ENCODE results near the gene CYP4A11. TPM values are rescaled to one million over a fixed set of nuclear protein-coding genes. Genes with fewer than 3 reads are reported as not detected.
"Not testable (repeated sequence)": the region's sequence is repeated elsewhere in the genome, so short reads cannot be mapped to it uniquely, and the experiment has no call there.

Gene CYP4A11
- total RNA-seq, 1 donor from 2014 or later, result not detected

- H3K36me3 Mint-ChIP-seq, result no peaks in the 10 kb centered on the region
Measured at GRCh38 chr1:46961066-46961758, 19.9 kb upstream of the CYP4A11 start.

DNA sequence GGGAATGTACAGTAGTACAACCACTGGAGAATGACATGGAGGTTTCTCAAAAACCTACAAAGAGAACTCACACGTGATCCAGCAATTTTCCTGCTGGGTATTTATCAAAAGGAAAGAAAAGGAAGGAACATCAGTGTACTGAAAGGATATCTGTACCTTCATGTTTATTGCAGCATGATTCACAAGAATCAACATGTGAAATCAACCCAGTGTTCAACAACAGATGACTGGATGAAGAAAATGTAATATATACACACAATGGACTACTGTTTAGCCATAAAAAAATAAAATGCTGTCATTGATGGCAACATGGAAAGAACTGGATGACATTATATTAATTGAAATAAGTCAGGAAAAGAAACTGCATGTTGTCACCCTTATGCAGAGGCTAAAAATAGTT is 19.0 kb upstream of the CYP4A11 start:
- H3K27ac Mint-ChIP-seq, result no peak overlapping the region
- peaks cover 20% of the 10 kb centered on the region for H3K9me3 Mint-ChIP-seq
- H3K27me3 Mint-ChIP-seq (ENCODE audit: low read depth), result peaks cover 22% of the 10 kb centered on the region
- TF ChIP-seq CTCF (IDR thresholded peaks at IDR 0.05; ENCODE audit: unreplicated experiment), result no peak
- H3K4me1 Mint-ChIP-seq, result no peaks in the 10 kb centered on the region
- no peaks in the 10 kb centered on the region for H3K36me3 Mint-ChIP-seq
- no peak overlapping the region for H3K4me3 Mint-ChIP-seq
- DNase-seq (ENCODE audit: low spot score in 2 of 2, unreplicated experiment in 2 of 2), result no peak

More at GRCh38 chr1:46961066-46961758, 19.9 kb upstream of the CYP4A11 start:
- no peak for DNase-seq (ENCODE audit: low spot score in 2 of 2, unreplicated experiment in 2 of 2)
- H3K4me1 Mint-ChIP-seq, result no peaks in the 10 kb centered on the region
- no peak overlapping the region for H3K4me3 Mint-ChIP-seq
- H3K9me3 Mint-ChIP-seq, result peaks cover 20% of the 10 kb centered on the region
- no peak for TF ChIP-seq CTCF (IDR thresholded peaks at IDR 0.05; ENCODE audit: unreplicated experiment)
- H3K27ac Mint-ChIP-seq, result no peak overlapping the region
- peaks cover 25% of the 10 kb centered on the region for H3K27me3 Mint-ChIP-seq (ENCODE audit: low read depth)

- peaks cover 10% of the 10 kb centered on the region for H3K9me3 Mint-ChIP-seq
- not testable (repeated sequence) for DNase-seq (ENCODE audit: low spot score in 2 of 2, unreplicated experiment in 2 of 2); H3K4me1 Mint-ChIP-seq; H3K36me3 Mint-ChIP-seq; H3K4me3 Mint-ChIP-seq; H3K27ac Mint-ChIP-seq
- H3K27me3 Mint-ChIP-seq (ENCODE audit: low read depth), result peaks cover 33% of the 10 kb centered on the region
Measured at GRCh38 chr1:46955116-46955515, 13.8 kb upstream of the CYP4A11 start.

DNA sequence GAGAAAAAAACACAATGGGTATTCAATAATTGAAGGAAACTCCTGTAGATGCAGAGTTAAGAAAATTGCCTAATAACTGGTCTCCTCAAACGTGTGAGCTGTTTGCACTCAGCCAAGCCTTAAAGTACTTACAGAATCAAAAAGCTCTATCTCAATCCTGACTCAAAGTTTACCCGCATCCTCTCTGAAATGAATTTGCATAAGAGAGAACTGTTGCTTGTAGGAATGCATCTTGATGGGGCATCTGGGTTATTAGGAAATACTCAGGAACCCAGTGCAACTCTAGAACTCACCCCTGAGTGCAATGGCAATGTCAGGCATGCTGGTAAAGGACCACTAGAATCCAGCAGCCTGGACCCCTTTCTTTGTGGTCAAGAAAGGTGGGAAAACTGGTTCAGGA is 12.6 kb upstream of the CYP4A11 start:
- H3K9me3 Mint-ChIP-seq, result peaks cover 10% of the 10 kb centered on the region
- not testable (repeated sequence) for H3K36me3 Mint-ChIP-seq; DNase-seq (ENCODE audit: low spot score in 2 of 2, unreplicated experiment in 2 of 2); H3K27ac Mint-ChIP-seq; H3K4me1 Mint-ChIP-seq; H3K4me3 Mint-ChIP-seq
- H3K27me3 Mint-ChIP-seq (ENCODE audit: low read depth), result peaks cover 27% of the 10 kb centered on the region

DNA sequence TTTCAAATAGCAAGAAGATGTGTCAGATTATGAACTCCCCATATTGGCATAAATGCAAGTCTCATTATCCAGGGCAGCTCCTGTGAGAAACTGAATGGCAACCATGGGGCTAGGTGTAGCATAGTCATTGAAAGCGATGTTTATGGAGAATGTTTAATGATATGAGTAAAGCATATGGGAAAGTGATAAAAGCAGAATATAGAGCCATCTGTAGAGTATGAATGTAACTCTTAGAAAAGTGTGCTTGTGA is 8.1 kb upstream of the CYP4A11 start:
- H3K4me3 Mint-ChIP-seq; H3K27ac Mint-ChIP-seq; H3K9me3 Mint-ChIP-seq; H3K36me3 Mint-ChIP-seq; DNase-seq (ENCODE audit: low spot score in 2 of 2, unreplicated experiment in 2 of 2); H3K4me1 Mint-ChIP-seq: not testable (repeated sequence)
- peaks cover 33% of the 10 kb centered on the region for H3K27me3 Mint-ChIP-seq (ENCODE audit: low read depth)

DNA sequence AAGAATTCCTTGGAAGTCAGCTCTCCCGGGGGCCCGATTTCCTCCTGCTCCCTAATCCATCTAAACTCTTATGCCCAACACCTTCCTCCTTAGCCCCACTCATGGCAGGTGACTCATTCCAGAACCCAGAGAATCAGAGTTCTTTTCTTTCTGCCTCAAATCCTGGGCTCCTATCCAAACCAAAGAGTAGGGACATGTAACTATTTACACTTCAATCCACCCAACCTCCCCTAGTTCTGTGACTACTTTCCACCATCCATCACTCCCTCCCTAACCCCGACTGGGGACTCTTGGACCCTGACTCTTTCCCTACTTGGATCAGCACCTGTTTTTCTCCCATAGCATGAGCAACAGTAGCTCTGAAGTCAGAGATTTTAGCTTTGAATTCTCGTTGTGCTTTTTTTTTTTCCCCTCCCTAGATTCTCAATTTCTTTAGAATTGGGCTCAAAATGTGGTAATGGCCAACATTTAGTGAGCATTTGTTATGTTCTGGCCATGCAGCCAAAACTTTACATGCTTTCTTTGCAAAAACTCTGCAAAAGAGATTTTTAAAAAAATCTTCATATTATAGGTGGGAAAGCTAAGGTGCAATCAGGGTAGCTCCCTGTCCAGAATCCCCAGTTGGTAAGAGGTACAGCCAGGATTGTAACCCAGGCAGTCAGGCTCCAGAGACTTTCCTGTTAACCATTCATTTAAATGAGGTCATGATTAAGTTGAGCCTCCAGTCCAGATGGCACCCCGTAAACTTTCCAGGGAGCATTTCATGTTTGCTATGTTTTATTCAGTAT is 7.5 kb upstream of the CYP4A11 start:
- Mint-ChIP-seq H3K27ac (no peak overlapping the region), H3K4me1 (peaks cover 2% of the 10 kb centered on the region), H3K9me3 (no peaks in the 10 kb centered on the region), H3K27me3 (ENCODE audit: low read depth) (peaks cover 37% of the 10 kb centered on the region), H3K36me3 (no peaks in the 10 kb centered on the region), H3K4me3 (no peak overlapping the region)
- DNase-seq (ENCODE audit: low spot score in 2 of 2, unreplicated experiment in 2 of 2), result no peak
- no peak for TF ChIP-seq CTCF (IDR thresholded peaks at IDR 0.05; ENCODE audit: unreplicated experiment)

- not testable (repeated sequence) for H3K9me3 Mint-ChIP-seq; H3K4me1 Mint-ChIP-seq; H3K36me3 Mint-ChIP-seq; H3K27ac Mint-ChIP-seq; DNase-seq (ENCODE audit: low spot score in 2 of 2, unreplicated experiment in 2 of 2); H3K4me3 Mint-ChIP-seq
- peaks cover 39% of the 10 kb centered on the region for H3K27me3 Mint-ChIP-seq (ENCODE audit: low read depth)
Measured at GRCh38 chr1:46947706-46948105, 6.4 kb upstream of the CYP4A11 start.

Data from mesothelial cell of epicardium (in vitro differentiated cells).